HUES48 (cell line): ENCODE measurements around the gene PASD1.

Source experiments
- H3K27ac ChIP-seq: one replicate; pipeline ENCODE4 v1.7.0; 2013; ENCODE audit warnings: low read depth, low read length, inconsistent platforms
- H3K27me3 ChIP-seq: 2 replicates; pipeline ENCODE4 v1.6.1; 2013; ENCODE audit warnings: mild to moderate bottlenecking, low read length; ENCODE audit not compliant: control insufficient read depth, insufficient read depth
- H3K36me3 ChIP-seq: 2 replicates; pipeline ENCODE4 v1.6.1; 2013; ENCODE audit warnings: low read length; ENCODE audit not compliant: control insufficient read depth, insufficient read depth
- H3K4me1 ChIP-seq: 2 replicates; pipeline ENCODE4 v1.6.1; 2013; ENCODE audit warnings: mild to moderate bottlenecking, low read length; ENCODE audit not compliant: control insufficient read depth, insufficient read depth
- H3K4me3 ChIP-seq: 2 replicates; pipeline ENCODE4 v1.5.1; 2013; ENCODE audit warnings: mild to moderate bottlenecking, low read depth, low read length
- H3K9ac ChIP-seq: 2 replicates; pipeline ENCODE4 v1.6.1; 2013; ENCODE audit warnings: mild to moderate bottlenecking, low read depth, low read length, moderate library complexity
- H3K9me3 ChIP-seq: 2 replicates; pipeline ENCODE4 v1.6.1; 2013; ENCODE audit warnings: low read length; ENCODE audit not compliant: control insufficient read depth, insufficient read depth

PASD1 gene

GRCh38 chrX:151701071-151701470 is 137.6 kb downstream of the PASD1 start:
- Histone ChIP-seq H3K4me1 (no peaks in the 10 kb centered on the region), H3K9ac (no peak overlapping the region), H3K9me3 (peaks cover 65% of the 10 kb centered on the region), H3K36me3 (no peaks in the 10 kb centered on the region), H3K4me3 (no peak overlapping the region), H3K27ac (no peak overlapping the region), H3K27me3 (no peaks in the 10 kb centered on the region; the same call in 1 of the 2 replicates)

GRCh38 chrX:151701531-151701930 is 138.1 kb downstream of the PASD1 start:
- Histone ChIP-seq H3K27me3 (no peaks in the 10 kb centered on the region), H3K9ac (no peak overlapping the region), H3K27ac (no peak overlapping the region), H3K9me3 (peaks cover 68% of the 10 kb centered on the region), H3K36me3 (no peaks in the 10 kb centered on the region), H3K4me3 (no peak overlapping the region), H3K4me1 (no peaks in the 10 kb centered on the region)

- no peaks in the 10 kb centered on the region for H3K36me3 ChIP-seq
- no peaks in the 10 kb centered on the region for H3K4me1 ChIP-seq
- H3K9ac ChIP-seq = no peak overlapping the region
- no peak overlapping the region for H3K4me3 ChIP-seq
- no peaks in the 10 kb centered on the region for H3K27me3 ChIP-seq
- H3K9me3 ChIP-seq = peaks cover 75% of the 10 kb centered on the region
- H3K27ac ChIP-seq = no peak overlapping the region
Observed at GRCh38 chrX:151702026-151702714, 138.7 kb downstream of the PASD1 start.

DNA sequence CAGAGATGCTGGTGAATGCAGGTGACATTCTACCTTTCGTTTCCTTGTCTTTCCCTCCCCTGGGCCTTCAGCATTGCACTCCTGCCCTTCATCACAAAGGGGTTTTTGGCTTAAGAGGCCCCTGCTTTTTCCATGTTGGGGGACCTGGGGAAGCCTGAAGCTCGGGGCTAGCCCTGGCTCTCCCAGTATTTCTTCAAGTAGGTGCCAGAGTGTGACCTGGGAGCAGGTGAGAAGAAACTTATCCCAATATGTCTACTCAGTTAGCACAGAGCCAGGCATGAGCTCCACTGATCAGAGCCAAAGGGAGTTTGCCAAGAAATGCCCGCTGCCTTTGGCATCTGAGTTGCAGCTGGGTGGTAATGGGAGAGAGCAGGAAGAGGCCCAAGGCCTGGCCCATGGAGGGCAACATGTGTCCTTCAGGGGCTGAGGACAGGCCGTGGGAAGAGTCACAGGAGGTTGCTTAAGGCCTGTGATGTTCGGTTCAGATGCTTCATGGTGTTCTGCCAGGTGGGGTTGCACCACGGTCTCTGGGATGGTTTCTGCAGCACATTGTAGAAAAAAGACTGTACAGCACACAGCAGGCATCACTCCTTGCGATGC is 139.4 kb downstream of the PASD1 start:
- Histone ChIP-seq H3K4me1 (no peaks in the 10 kb centered on the region), H3K9me3 (peaks cover 77% of the 10 kb centered on the region), H3K27me3 (no peaks in the 10 kb centered on the region), H3K9ac (no peak overlapping the region), H3K27ac (no peak overlapping the region), H3K36me3 (no peaks in the 10 kb centered on the region), H3K4me3 (no peak overlapping the region)

GRCh38 chrX:151703487-151703886 is 140.0 kb downstream of the PASD1 start:
- H3K27ac ChIP-seq = no peak overlapping the region
- no peaks in the 10 kb centered on the region for H3K27me3 ChIP-seq
- H3K4me1 ChIP-seq = no peaks in the 10 kb centered on the region
- H3K9ac ChIP-seq = no peak overlapping the region
- no peak overlapping the region for H3K4me3 ChIP-seq
- H3K9me3 ChIP-seq = peaks cover 77% of the 10 kb centered on the region
- H3K36me3 ChIP-seq = no peaks in the 10 kb centered on the region

DNA sequence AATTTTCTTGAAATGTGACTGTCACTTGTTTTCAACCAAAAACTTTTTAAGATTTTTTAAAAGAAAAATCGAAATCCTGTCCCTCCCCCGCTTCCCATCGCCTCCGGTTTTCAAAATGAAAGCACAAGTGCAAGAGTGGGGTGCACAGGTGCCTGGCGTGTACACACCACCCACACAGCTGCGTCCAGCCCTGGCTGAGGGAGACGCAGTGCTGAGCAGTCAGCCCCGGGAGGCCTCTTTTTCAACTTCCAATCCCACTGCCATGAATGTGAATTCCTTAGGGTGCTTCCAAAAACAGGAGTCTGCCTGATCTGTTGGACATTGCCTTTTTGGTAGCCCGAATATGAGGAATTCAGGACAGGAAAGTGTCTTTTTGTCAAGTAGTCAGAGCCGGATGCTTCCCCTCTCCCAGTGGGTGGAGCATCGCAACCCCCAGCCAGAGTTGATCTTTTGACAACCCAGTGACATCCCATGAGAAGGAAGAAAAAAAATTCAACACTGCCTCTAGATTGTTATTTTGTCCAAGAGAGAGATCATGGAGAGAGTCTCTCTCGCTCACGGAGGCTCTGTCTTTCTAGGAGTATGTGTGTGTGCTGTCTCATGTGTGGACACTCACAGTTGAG is 140.7 kb downstream of the PASD1 start:
- no peaks in the 10 kb centered on the region for H3K36me3 ChIP-seq
- no peaks in the 10 kb centered on the region for H3K4me1 ChIP-seq

GRCh38 chrX:151708821-151709220 is 145.3 kb downstream of the PASD1 start:
- Histone ChIP-seq H3K4me1 (no peaks in the 10 kb centered on the region), H3K9me3 (peaks cover 64% of the 10 kb centered on the region), H3K27me3 (no peaks in the 10 kb centered on the region), H3K36me3 (no peaks in the 10 kb centered on the region), H3K27ac (no peak overlapping the region), H3K9ac (no peak overlapping the region), H3K4me3 (no peak overlapping the region)

More for the DNA sequence above, 140.7 kb downstream of the PASD1 start:
- no peak overlapping the region for H3K27ac ChIP-seq
- peaks cover 76% of the 10 kb centered on the region for H3K9me3 ChIP-seq
- no peak overlapping the region for H3K4me3 ChIP-seq
- H3K9ac ChIP-seq = no peak overlapping the region
- no peaks in the 10 kb centered on the region for H3K27me3 ChIP-seq

- H3K27me3 ChIP-seq = no peaks in the 10 kb centered on the region
- H3K27ac ChIP-seq = no peak overlapping the region
- H3K4me3 ChIP-seq = no peak overlapping the region
Observed at GRCh38 chrX:151710457-151710856, 147.0 kb downstream of the PASD1 start.

GRCh38 chrX:151711154-151711553 is 147.7 kb downstream of the PASD1 start:
- no peak overlapping the region for H3K27ac ChIP-seq
- H3K9ac ChIP-seq = no peak overlapping the region
- H3K9me3 ChIP-seq = peaks cover 54% of the 10 kb centered on the region
- H3K4me3 ChIP-seq = no peak overlapping the region
- H3K4me1 ChIP-seq = peaks cover 4% of the 10 kb centered on the region; the same call in 1 of the 2 replicates
- H3K36me3 ChIP-seq = no peaks in the 10 kb centered on the region
- H3K27me3 ChIP-seq = no peaks in the 10 kb centered on the region

More at GRCh38 chrX:151710457-151710856, 147.0 kb downstream of the PASD1 start:
- peaks cover 52% of the 10 kb centered on the region for H3K9me3 ChIP-seq
- H3K9ac ChIP-seq = no peak overlapping the region
- peaks cover 4% of the 10 kb centered on the region; the same call in 1 of the 2 replicates for H3K4me1 ChIP-seq
- no peaks in the 10 kb centered on the region for H3K36me3 ChIP-seq

DNA sequence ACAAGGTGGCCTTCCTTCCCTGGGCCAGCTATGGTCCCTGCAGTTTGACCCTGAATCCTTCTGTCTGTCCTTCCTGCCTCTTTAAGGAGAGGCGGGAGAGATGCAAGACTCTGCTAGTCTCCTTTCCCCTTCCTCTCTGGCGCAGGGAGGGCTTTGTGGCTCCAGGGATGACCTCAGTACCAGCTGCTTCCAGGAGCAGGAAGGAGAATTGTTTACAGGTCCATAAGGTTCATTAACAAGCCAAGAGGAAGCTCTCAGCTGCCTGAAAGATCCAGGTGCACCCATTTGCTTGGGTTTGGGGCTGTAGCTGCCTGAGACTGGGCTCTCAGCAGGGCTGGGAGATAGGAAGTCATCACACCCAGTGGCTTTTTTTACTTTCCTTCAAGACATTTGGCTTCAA is 148.3 kb downstream of the PASD1 start:
- Histone ChIP-seq H3K27ac (no peak overlapping the region), H3K27me3 (no peaks in the 10 kb centered on the region), H3K36me3 (no peaks in the 10 kb centered on the region), H3K4me3 (no peak overlapping the region), H3K4me1 (peaks cover 4% of the 10 kb centered on the region; the same call in 1 of the 2 replicates), H3K9me3 (peaks cover 54% of the 10 kb centered on the region), H3K9ac (no peak overlapping the region)

- Histone ChIP-seq H3K9ac (no peak overlapping the region), H3K9me3 (peaks cover 49% of the 10 kb centered on the region), H3K27me3 (no peaks in the 10 kb centered on the region), H3K4me1 (peaks cover 4% of the 10 kb centered on the region; the same call in 1 of the 2 replicates), H3K27ac (no peak overlapping the region), H3K4me3 (no peak overlapping the region), H3K36me3 (no peaks in the 10 kb centered on the region)
Observed at GRCh38 chrX:151712253-151712652, 148.8 kb downstream of the PASD1 start.
